Fibroblast of the aortic adventitia (primary cell): Measurements from ENCODE around the gene SLITRK2. TPM values are rescaled to one million over a fixed set of nuclear protein-coding genes. Genes with fewer than 3 reads are reported as not detected.

ENCODE experiments used
- DNase-seq: peaks from one replicate; pipeline ENCODE4 v3.0.0-alpha.2; 2010; ENCODE audit warnings: low read depth
- H3K4me3 ChIP-seq: 2 replicates; pipeline ENCODE4 v1.5.1; 2011; ENCODE audit warnings: low read depth, mild to moderate bottlenecking, control low read depth, low read length, moderate library complexity
- CTCF ChIP-seq: IDR thresholded peaks from 2 replicates; pipeline ENCODE4 v1.5.1; 2011; ENCODE audit warnings: mild to moderate bottlenecking, low read length, control low read depth, inconsistent platforms; ENCODE audit not compliant: insufficient read depth
- total RNA-seq: library from RNA; depleted of rRNA; stranded (reverse); fragments of >200 nt; gene quantifications from 2 replicates; pipeline ENCODE4 v1.2.3, GENCODE V29; 2012; ENCODE audit warnings: low replicate concordance

Gene SLITRK2, protein sequence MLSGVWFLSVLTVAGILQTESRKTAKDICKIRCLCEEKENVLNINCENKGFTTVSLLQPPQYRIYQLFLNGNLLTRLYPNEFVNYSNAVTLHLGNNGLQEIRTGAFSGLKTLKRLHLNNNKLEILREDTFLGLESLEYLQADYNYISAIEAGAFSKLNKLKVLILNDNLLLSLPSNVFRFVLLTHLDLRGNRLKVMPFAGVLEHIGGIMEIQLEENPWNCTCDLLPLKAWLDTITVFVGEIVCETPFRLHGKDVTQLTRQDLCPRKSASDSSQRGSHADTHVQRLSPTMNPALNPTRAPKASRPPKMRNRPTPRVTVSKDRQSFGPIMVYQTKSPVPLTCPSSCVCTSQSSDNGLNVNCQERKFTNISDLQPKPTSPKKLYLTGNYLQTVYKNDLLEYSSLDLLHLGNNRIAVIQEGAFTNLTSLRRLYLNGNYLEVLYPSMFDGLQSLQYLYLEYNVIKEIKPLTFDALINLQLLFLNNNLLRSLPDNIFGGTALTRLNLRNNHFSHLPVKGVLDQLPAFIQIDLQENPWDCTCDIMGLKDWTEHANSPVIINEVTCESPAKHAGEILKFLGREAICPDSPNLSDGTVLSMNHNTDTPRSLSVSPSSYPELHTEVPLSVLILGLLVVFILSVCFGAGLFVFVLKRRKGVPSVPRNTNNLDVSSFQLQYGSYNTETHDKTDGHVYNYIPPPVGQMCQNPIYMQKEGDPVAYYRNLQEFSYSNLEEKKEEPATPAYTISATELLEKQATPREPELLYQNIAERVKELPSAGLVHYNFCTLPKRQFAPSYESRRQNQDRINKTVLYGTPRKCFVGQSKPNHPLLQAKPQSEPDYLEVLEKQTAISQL
- total RNA-seq = not detected in 2 replicates

DNA sequence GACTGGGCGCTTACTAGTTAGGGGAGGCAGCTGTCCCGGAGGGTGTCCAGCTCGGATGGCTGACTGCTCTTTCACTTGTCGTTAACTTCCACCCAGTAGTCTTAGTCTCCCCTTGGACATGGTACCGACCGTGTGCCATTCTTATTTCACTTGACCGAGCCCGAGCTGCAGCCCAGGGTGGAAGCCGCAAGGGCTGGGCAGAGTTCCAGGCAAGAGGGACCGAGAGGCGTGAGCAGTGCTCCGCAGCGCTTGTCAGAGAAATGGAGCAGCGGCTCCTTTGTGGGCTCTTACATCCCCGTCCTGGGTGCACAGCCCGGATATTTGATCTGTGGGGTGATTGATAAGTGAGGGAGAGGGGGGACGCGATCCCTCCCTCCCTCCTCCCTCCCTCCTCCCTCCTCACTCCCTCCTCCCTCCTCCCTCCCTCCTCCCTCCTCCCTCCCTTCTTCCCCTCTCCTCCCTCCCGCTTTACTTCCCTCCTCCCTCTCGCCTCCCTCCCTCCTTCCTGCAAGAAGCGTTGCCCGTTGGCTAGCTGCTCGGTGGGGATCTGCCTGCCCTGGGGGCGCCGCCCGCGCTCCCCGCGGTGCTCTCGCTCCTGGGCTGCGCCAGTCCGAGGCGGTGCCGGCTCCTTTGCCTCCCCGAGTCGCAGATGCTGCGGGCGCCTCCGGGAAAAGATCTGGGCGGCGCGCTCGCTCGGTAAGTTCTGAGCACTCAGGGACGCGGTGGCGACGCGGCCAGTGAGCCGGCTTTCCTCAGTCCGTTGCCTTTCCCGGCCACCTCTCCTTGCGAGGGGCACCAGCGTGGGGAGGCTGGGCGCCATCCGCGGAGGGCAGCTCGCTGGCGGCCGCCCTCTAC lies at the start of gene SLITRK2:
SLITRK2 (plus strand) TSS at position 499 of the 855 bp plus-strand sequence. CDS start 4,597 bp downstream, outside the sequence.
- H3K4me3 ChIP-seq = no peak within 1 kb of the TSS
- TF ChIP-seq CTCF = no peak
- DNase-seq = no peak

DNA sequence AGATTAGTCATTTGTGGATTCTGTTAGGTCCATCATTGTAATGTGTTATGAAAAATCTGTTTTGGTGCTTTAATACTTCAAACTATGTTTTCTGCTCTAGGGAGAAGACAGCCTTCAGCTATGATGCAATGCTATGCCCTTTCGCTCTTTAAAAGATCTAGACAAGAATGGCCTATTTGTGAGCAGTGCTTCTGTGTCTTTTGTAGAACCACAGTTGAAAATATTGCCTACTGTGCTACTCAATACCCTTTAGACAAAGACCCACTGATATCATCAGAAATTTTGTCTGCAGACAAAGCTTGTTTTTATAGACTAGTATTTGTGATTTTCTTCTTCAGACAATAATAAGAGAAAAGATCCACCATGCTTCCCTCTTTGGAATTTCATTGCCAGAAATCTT lies 44.6 kb upstream of the SLITRK2 start:
- no peak overlapping the region for H3K4me3 ChIP-seq
- DNase-seq = no peak
- no peak for TF ChIP-seq CTCF

DNA sequence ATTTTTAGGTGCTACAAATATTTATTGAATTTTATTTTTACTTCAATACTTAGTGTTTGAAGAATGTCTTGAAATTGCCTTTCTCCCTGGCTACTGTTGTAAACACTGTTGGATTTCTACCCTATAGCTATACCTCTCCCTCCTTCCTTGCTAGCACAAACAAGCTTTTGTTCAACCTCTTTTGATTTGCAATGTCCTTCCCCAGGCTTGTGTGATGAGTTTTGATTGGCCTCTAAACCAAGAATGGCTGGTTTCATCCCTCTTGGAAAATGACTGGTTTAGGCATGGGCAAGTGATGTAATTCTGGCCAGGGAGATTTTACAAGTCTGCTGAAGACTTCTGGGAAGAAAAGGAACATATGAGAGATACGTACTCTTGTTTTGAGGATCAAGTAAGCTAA lies 25.3 kb upstream of the SLITRK2 start:
- TF ChIP-seq CTCF = no peak
- no peak for DNase-seq

DNA sequence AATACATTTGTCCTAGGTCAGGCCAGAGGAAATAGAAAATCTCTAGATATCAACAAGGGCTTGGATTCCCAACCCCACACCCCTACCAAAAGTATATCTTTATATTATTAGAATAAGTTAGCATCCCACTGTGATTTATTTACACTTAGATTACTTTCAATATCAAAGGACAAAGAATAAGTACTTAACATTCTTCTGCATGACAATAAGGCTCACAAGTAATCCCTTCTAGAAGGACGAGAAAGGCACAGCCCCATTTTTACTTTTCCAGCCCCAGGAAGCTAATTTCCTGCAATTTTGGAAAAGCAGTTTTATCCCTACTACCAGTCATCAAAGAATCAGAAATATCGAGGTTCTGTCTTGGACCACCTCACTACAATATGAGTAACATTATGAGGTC lies 14.1 kb upstream of the SLITRK2 start:
- H3K4me3 ChIP-seq = no peak overlapping the region
- no peak for TF ChIP-seq CTCF
- DNase-seq = no peak

More for the DNA sequence above, 25.3 kb upstream of the SLITRK2 start:
- no peak overlapping the region for H3K4me3 ChIP-seq

DNA sequence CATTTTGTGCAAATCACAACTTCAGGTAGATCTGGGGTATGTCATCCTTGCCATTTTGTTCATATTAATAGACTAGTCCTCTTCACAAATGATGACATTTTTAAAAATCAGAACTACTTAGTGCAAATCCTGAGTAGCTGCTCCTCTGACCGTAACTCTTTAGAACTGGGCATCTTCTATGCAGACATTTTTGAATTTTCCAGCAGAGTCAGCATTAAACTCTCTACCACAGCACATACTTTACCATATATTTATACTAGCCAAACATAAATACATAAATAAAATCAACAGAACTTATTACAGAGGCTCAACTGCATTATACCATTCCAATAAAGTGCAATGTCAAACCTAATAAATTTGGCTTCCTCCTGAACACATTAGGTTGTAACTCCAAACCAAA lies 4.5 kb upstream of the SLITRK2 start:
- DNase-seq = no peak
- no peak overlapping the region for H3K4me3 ChIP-seq
- TF ChIP-seq CTCF = no peak

GRCh38 chrX:145816601-145817315 lies 871 bp upstream of the SLITRK2 start:
- DNase-seq = no peak
- no peak for TF ChIP-seq CTCF
- no peak overlapping the region for H3K4me3 ChIP-seq
